ENCODE measurements around the gene FAM72B.
"Not testable (repeated sequence)": the region's sequence is repeated elsewhere in the genome, so short reads cannot be mapped to it uniquely, and the experiment has no call there.

GRCh38 chr1:121118480-121118824, 65.7 kb downstream of the FAM72B start:
- TF ChIP-seq EZH2phosphoT487 (IDR thresholded peaks at IDR 0.05; ENCODE audit: insufficient read depth, low read depth); EZH2 (IDR thresholded peaks at IDR 0.05; ENCODE audit: insufficient read depth, poor library complexity, severe bottlenecking): not testable (repeated sequence)

All from GM23248 (cell line).